Heart left ventricle (tissue), 13 donors: ENCODE data around the gene IZUMO2.
"Not testable (repeated sequence)": the region's sequence is repeated elsewhere in the genome, so short reads cannot be mapped to it uniquely, and the experiment has no call there.

Experiments
- POLR2A ChIP-seq, 2 donors: fragments of 450-650 bp; IDR thresholded peaks; one replicate each; pipeline ENCODE4 v1.6.1; 2017; ENCODE audit warnings: antibody characterized with exemption in 2 of 2, mild to moderate bottlenecking in 2 of 2, moderate library complexity in 2 of 2
- TF ChIP-seq, protein P1 (sequence below), 12 donors: fragments of 200-600 bp; sonication (generic) in 4 of 12; IDR thresholded peaks; one replicate each; pipeline versions ENCODE4 v1.5.0 to v1.8.0; 2018 to 2022; ENCODE audit warnings: antibody characterized with exemption in 12 of 12, mild to moderate bottlenecking in 5 of 12
- donor health status: ischemic (EF 13 %, LVEDD 7.1; RV severe dilation, severe dysfunction).
- donor health status: DM: no; HTN: yes; CAD: no.
- donor health status: DM: no; HTN: no; CAD: no.
- donor health status: ischemic (EF 25% LVEDD 6.9; RV normal size, moderate dysfunction).
- donor health status: ischemic (EF 25% LVEDD 5.7; RV mildly dilated, moderate dysfunction).
- donor health status: ischemic (EF 35%, LVEDD 5.7; RV mildly dilated, moderate dysfunction).
- donor health status: nonischemic (EF 11% LVEDD 7.7; RV severe dilation, severe dysfunction).
- donor health status: DM: yes; HTN: yes; CAD: no.
- donor health status: PGD.
- donor health status: ischemic (EF 29% LVEDD 5.4; RV normal size, mild dysfunction).
- donor health status: nonischemic (EF 23%, LVEDD 6.1; RV moderate dilation, normal function).

- TF ChIP-seq, protein P1, sequence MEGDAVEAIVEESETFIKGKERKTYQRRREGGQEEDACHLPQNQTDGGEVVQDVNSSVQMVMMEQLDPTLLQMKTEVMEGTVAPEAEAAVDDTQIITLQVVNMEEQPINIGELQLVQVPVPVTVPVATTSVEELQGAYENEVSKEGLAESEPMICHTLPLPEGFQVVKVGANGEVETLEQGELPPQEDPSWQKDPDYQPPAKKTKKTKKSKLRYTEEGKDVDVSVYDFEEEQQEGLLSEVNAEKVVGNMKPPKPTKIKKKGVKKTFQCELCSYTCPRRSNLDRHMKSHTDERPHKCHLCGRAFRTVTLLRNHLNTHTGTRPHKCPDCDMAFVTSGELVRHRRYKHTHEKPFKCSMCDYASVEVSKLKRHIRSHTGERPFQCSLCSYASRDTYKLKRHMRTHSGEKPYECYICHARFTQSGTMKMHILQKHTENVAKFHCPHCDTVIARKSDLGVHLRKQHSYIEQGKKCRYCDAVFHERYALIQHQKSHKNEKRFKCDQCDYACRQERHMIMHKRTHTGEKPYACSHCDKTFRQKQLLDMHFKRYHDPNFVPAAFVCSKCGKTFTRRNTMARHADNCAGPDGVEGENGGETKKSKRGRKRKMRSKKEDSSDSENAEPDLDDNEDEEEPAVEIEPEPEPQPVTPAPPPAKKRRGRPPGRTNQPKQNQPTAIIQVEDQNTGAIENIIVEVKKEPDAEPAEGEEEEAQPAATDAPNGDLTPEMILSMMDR (IDR thresholded peaks at IDR 0.05): peak in 1 of 12 donors; percentile 4
- TF ChIP-seq POLR2A (IDR thresholded peaks at IDR 0.05): not testable (repeated sequence)
Measured at GRCh38 chr19:50136603-50137365, 26.3 kb downstream of the IZUMO2 start.
